H1 (cell line): ENCODE measurements around the gene MICU1. TPM values are rescaled to one million over a fixed set of nuclear protein-coding genes. Genes with fewer than 3 reads are reported as not detected.

ENCODE experiments used
- CTCF ChIA-PET: fragments of 300-600 bp; sonication (Branson Sonifier 250); formaldehyde crosslinking; loops from one replicate; lab custom pipeline; 2021; ENCODE audit not compliant: partially characterized antibody; lab: Charles Lee
- POLR2A ChIA-PET: fragments of 300-600 bp; sonication (Branson Sonifier 250); formaldehyde crosslinking; loops from one replicate; lab custom pipeline; 2021; ENCODE audit warnings: inconsistent platforms; ENCODE audit not compliant: partially characterized antibody; lab: Charles Lee
- DNase-seq, 2 experiments: peaks; one replicate each; pipeline versions ENCODE4 v3.0.0 to v3.0.0-alpha.2; 2010 to 2022; ENCODE audit warnings: low spot score in 2 of 2, low read depth in 1 of 2, mixed read lengths in 1 of 2
- FAIRE-seq: peaks from 2 replicates; lab custom pipeline; 2011; peaks lifted over from hg19 to GRCh38; lab: Jason Lieb, UNC
- H2AFZ ChIP-seq: 2 replicates; pipeline ENCODE4 v1.8.1; 2012; ENCODE audit warnings: low read length, inconsistent platforms
- H2AK5ac ChIP-seq: 2 replicates; pipeline ENCODE4 v1.6.1; 2013; ENCODE audit warnings: low read depth, low read length
- H2BK120ac ChIP-seq: replicated peaks from 2 replicates; pipeline ENCODE3; 2013; ENCODE audit warnings: low read depth, low read length, inconsistent platforms
- H2BK12ac ChIP-seq: 2 replicates; pipeline ENCODE4 v1.6.1; 2013; ENCODE audit warnings: low read depth, low read length
- H2BK15ac ChIP-seq: 2 replicates; pipeline ENCODE4 v1.6.1; 2013; ENCODE audit warnings: low read length
- H2BK20ac ChIP-seq: 2 replicates; pipeline ENCODE4 v1.6.1; 2013; ENCODE audit warnings: low read length
- H2BK5ac ChIP-seq: 2 replicates; pipeline ENCODE4 v1.6.1; 2013; ENCODE audit warnings: low read depth, low read length
- H3K14ac ChIP-seq: 2 replicates; pipeline ENCODE4 v1.6.1; 2013; ENCODE audit warnings: inconsistent platforms; ENCODE audit not compliant: insufficient read length
- H3K18ac ChIP-seq: 2 replicates; pipeline ENCODE4 v1.6.1; 2013; ENCODE audit warnings: low read length; ENCODE audit errors: extremely low read depth
- H3K23ac ChIP-seq: 2 replicates; pipeline ENCODE4 v1.6.1; 2013; ENCODE audit warnings: inconsistent platforms; ENCODE audit not compliant: insufficient read length
- H3K23me2 ChIP-seq: 2 replicates; pipeline ENCODE4 v1.6.1; 2013; ENCODE audit warnings: low read depth, low read length
- H3K27ac ChIP-seq: 2 replicates; pipeline ENCODE4 v1.6.1; 2011; ENCODE audit warnings: low read depth, low read length, inconsistent platforms
- H3K27me3 ChIP-seq, 4 experiments: replicated peaks in 1 of 4; 1 replicate in 1 of 4; 2 replicates in 3 of 4; pipeline versions ENCODE4 v1.6.1 to v1.8.1; 2011 to 2013; ENCODE audit warnings: low read length in 3 of 4, mild to moderate bottlenecking in 3 of 4, inconsistent platforms in 2 of 4, mixed read lengths in 2 of 4, moderate library complexity in 1 of 4; ENCODE audit not compliant: control insufficient read depth in 3 of 4, insufficient read depth in 3 of 4; ENCODE audit errors: extremely low read depth in 1 of 4
- H3K36me3 ChIP-seq, 4 experiments: 2 replicates each; pipeline versions ENCODE4 v1.6.1 to v1.8.1; 2011 to 2013; ENCODE audit warnings: mild to moderate bottlenecking in 4 of 4, low read length in 3 of 4, moderate library complexity in 2 of 4, control low read depth in 1 of 4, inconsistent platforms in 1 of 4; ENCODE audit not compliant: insufficient read depth in 4 of 4, control insufficient read depth in 2 of 4
- H3K4ac ChIP-seq: replicated peaks from 2 replicates; pipeline ENCODE3; 2013; ENCODE audit warnings: low read length, low read depth, mixed read lengths, inconsistent platforms; ENCODE audit not compliant: insufficient read length
- H3K4me1 ChIP-seq, 4 experiments: replicated peaks in 1 of 4; 1 replicate in 1 of 4; 2 replicates in 3 of 4; pipeline versions ENCODE4 v1.6.1 to v1.8.1; 2011 to 2013; ENCODE audit warnings: low read length in 3 of 4, inconsistent platforms in 2 of 4, mixed read lengths in 1 of 4; ENCODE audit not compliant: insufficient read depth in 4 of 4, control insufficient read depth in 3 of 4
- H3K4me2 ChIP-seq, 2 experiments: 2 replicates each; pipeline versions ENCODE4 v1.6.1 to v1.8.1; 2011 to 2013; ENCODE audit warnings: low read depth in 2 of 2, low read length in 2 of 2, control low read depth in 1 of 2, inconsistent platforms in 1 of 2, mild to moderate bottlenecking in 1 of 2; ENCODE audit not compliant: insufficient read depth in 1 of 2
- H3K4me3 ChIP-seq, 4 experiments: fragments of 200-600, 300-600 bp in 1 of 4; sonication (generic), shearing (Covaris generic), sonication (Bioruptor Twin) in 1 of 4; 2 replicates each; pipeline versions ENCODE4 v1.5.1 to v1.8.1; 2011 to 2016; ENCODE audit warnings: low read length in 4 of 4, low read depth in 3 of 4, control low read depth in 2 of 4, inconsistent platforms in 2 of 4, mild to moderate bottlenecking in 2 of 4, mixed read lengths in 1 of 4, moderate library complexity in 1 of 4; ENCODE audit not compliant: insufficient read depth in 2 of 4; ENCODE audit errors: extremely low read depth in 1 of 4
- H3K56ac ChIP-seq: replicated peaks from 2 replicates; pipeline ENCODE3; 2013; ENCODE audit warnings: low read depth, mild to moderate bottlenecking, mixed read lengths, low read length, inconsistent platforms; ENCODE audit not compliant: insufficient read length
- H3K79me1 ChIP-seq: 2 replicates; pipeline ENCODE4 v1.6.1; 2013; ENCODE audit warnings: low read depth, low read length, control low read depth
- H3K79me2 ChIP-seq, 2 experiments: 2 replicates each; pipeline versions ENCODE4 v1.6.1 to v1.8.1; 2012 to 2013; ENCODE audit warnings: low read length in 2 of 2, mild to moderate bottlenecking in 2 of 2, inconsistent platforms in 1 of 2; ENCODE audit not compliant: insufficient read depth in 2 of 2, control insufficient read depth in 1 of 2
- H3K9ac ChIP-seq, 4 experiments: replicated peaks in 1 of 4; 1 replicate in 1 of 4; 2 replicates in 3 of 4; pipeline versions ENCODE4 v1.6.1 to v1.8.1; 2011 to 2013; ENCODE audit warnings: low read depth in 3 of 4, low read length in 3 of 4, control low read depth in 2 of 4, mild to moderate bottlenecking in 2 of 4, moderate library complexity in 2 of 4, inconsistent platforms in 1 of 4; ENCODE audit errors: extremely low read depth in 1 of 4
- H3K9me3 ChIP-seq, 2 experiments: 2 replicates each; pipeline versions ENCODE4 v1.6.1 to v1.8.1; 2012 to 2013; ENCODE audit warnings: mild to moderate bottlenecking in 2 of 2, moderate library complexity in 2 of 2, control low read depth in 1 of 2, inconsistent platforms in 1 of 2, low read depth in 1 of 2, low read length in 1 of 2, mixed read lengths in 1 of 2; ENCODE audit not compliant: insufficient read depth in 2 of 2
- H4K20me1 ChIP-seq, 2 experiments: replicated peaks in 1 of 2; 2 replicates each; pipeline versions ENCODE3 to v1.8.1; 2011 to 2013; ENCODE audit warnings: inconsistent platforms in 2 of 2, low read length in 2 of 2, mild to moderate bottlenecking in 1 of 2; ENCODE audit not compliant: insufficient read depth in 2 of 2, control insufficient read depth in 1 of 2
- H4K5ac ChIP-seq: 2 replicates; pipeline ENCODE4 v1.6.1; 2013; ENCODE audit warnings: low read length, low read depth, mixed read lengths, inconsistent platforms; ENCODE audit not compliant: insufficient read length
- H4K8ac ChIP-seq: 2 replicates; pipeline ENCODE4 v1.8.0; 2013; ENCODE audit warnings: mild to moderate bottlenecking, moderate library complexity, low read length, inconsistent platforms; ENCODE audit not compliant: insufficient read depth; ENCODE audit errors: extremely low read depth
- H4K91ac ChIP-seq: replicated peaks from 2 replicates; pipeline ENCODE3; 2013; ENCODE audit warnings: low read length, mixed read lengths, inconsistent platforms; ENCODE audit not compliant: insufficient read length
- BACH1 ChIP-seq: IDR thresholded peaks from 2 replicates; pipeline ENCODE4 v1.6.1; 2012; ENCODE audit warnings: low read length, improper control_type of control experiment
- E2F6 ChIP-seq: IDR thresholded peaks from 2 replicates; pipeline ENCODE4 v1.6.1; 2012; ENCODE audit warnings: inconsistent platforms
- GABPA ChIP-seq: IDR thresholded peaks from 2 replicates; pipeline ENCODE4 v1.6.1; 2011; ENCODE audit warnings: mild to moderate bottlenecking, low read length, moderate library complexity, borderline replicate concordance; ENCODE audit not compliant: insufficient read depth
- RNF2 ChIP-seq: fragments of 200-900, 300-1000 bp; sonication (generic); IDR thresholded peaks from 2 replicates; pipeline ENCODE4 v1.7.1; 2016; ENCODE audit warnings: borderline replicate concordance, low read depth, mild to moderate bottlenecking, antibody characterized with exemption, low read length; ENCODE audit not compliant: poor library complexity, severe bottlenecking; ENCODE audit errors: missing control alignments
- WGBS, 2 experiments: shearing (Covaris generic) in 1 of 2; methylation state at CpG; one replicate each; pipeline versions ENCODE4 v1.1.6 to v1.1.7; 2013 to 2015; ENCODE audit warnings: low lambda C conversion rate in 2 of 2, mixed read lengths in 2 of 2, inconsistent platforms in 1 of 2, low coverage in 1 of 2, missing lambda C conversion rate in 1 of 2; ENCODE audit not compliant: insufficient replicate concordance in 2 of 2, insufficient coverage in 1 of 2, insufficient read length in 1 of 2; ENCODE audit errors: extremely low coverage in 1 of 2, missing lambda C conversion rate in 1 of 2; 5-methylcytosine and 5-hydroxymethylcytosine counted together
- polyA plus RNA-seq, 7 experiments: library from polyadenylated mRNA; depleted of rRNA in 3 of 7; stranded (reverse) in 5 of 7; unstranded in 2 of 7; fragments of >200 nt in 5 of 7; fragments of 200-250 nt in 2 of 7; gene quantifications; 1 replicate in 5 of 7; 2 replicates in 1 of 7; 4 replicates in 1 of 7; pipeline versions ENCODE4 v1.2.1 to v1.2.3, GENCODE V29; 2011 to 2013; ENCODE audit warnings: missing spikeins in 2 of 7, mixed read lengths in 2 of 7
- total RNA-seq: library from RNA; stranded (reverse); fragmentation: NEBNext Ultra II Directional; extraction: Animal tissue kit (Norgen Biotek cat#: 25700); gene quantifications from 2 replicates; pipeline ENCODE4 v1.2.1, GENCODE V29; 2021

Gene MICU1
- total and polyA plus RNA-seq, 2 of the 8 experiments (the other 6 are each of a cell fraction or from before 2014, with no cell fraction given) = 18.0 to 36.7 TPM

- H3K56ac ChIP-seq = no peak overlapping the region
- POLR2A ChIA-PET = no interaction called here
- no peaks in the 10 kb centered on the region for H4K20me1 ChIP-seq
- H4K5ac ChIP-seq = no peak overlapping the region
- H4K8ac ChIP-seq = no peak overlapping the region
- H2AK5ac ChIP-seq = no peak overlapping the region
- no peak for TF ChIP-seq RNF2
- no peak for TF ChIP-seq BACH1
- no peak for TF ChIP-seq E2F6
- TF ChIP-seq GABPA = no peak
- H3K4me2 ChIP-seq = no peak overlapping the region
- no peak overlapping the region for H3K14ac ChIP-seq
- H3K79me2 ChIP-seq = no peaks in the 10 kb centered on the region
- no peak overlapping the region for H3K9ac ChIP-seq
- H2BK5ac ChIP-seq = no peak overlapping the region
- no peaks in the 10 kb centered on the region for H3K27me3 ChIP-seq
- peaks cover 0 to 6% (median 0%) of the 10 kb centered on the region in 4 experiments; a peak in 1 of 7 replicates for H3K4me1 ChIP-seq
- H3K18ac ChIP-seq = no peak overlapping the region
- 87% methylated on average over 2 of the region's 2 CpGs; no CpG with 5 or more reads in 1 of the 2 experiments for WGBS, 2 experiments
- no peak overlapping the region for H3K4ac ChIP-seq
- H3K4me3 ChIP-seq = no peak overlapping the region
- no peak overlapping the region for H3K27ac ChIP-seq
- H2BK120ac ChIP-seq = no peak overlapping the region
- H2AFZ ChIP-seq = no peak overlapping the region
- no peak overlapping the region for H3K23ac ChIP-seq
- no peak overlapping the region for H2BK12ac ChIP-seq
- H3K9me3 ChIP-seq = no peaks in the 10 kb centered on the region
- no peaks in the 10 kb centered on the region; the same call in 1 of the 2 replicates for H3K79me1 ChIP-seq
- no peaks in the 10 kb centered on the region for H3K23me2 ChIP-seq
- H4K91ac ChIP-seq = no peak overlapping the region
- DNase-seq (no peak), FAIRE-seq (no peak)
- H2BK15ac ChIP-seq = no peak overlapping the region
- H2BK20ac ChIP-seq = no peak overlapping the region; the same call in 1 of the 2 replicates
- no peaks in the 10 kb centered on the region for H3K36me3 ChIP-seq
- CTCF ChIA-PET = interaction anchor here (1.9 kb wide), 1 partner anchor 455 kb away, joined by 4 read pairs; no protein-coding TSS in a partner anchor
These were observed 246.8 kb downstream of the MICU1 start for GRCh38 chr10:72379062-72379461.
